Thymus (tissue), 11 donors: Measurements from ENCODE around the gene COL23A1. TPM values are rescaled to one million over a fixed set of nuclear protein-coding genes. Genes with fewer than 3 reads are reported as not detected.
A peak's percentile ranks its signal among the peaks of the same experiment; 100 is the strongest.

Experiments
- DNase-seq, 9 donors: peaks; one replicate each; pipeline ENCODE4 v3.0.0-alpha.2; 2013; ENCODE audit warnings: low spot score in 9 of 9, low read depth in 6 of 9, missing footprints in 1 of 9
- H3K27ac ChIP-seq, 2 donors: one replicate each; pipeline ENCODE4 v1.5.1; 2013; ENCODE audit warnings: control low read depth in 1 of 2, low read depth in 1 of 2, low read length in 1 of 2, mild to moderate bottlenecking in 1 of 2, moderate library complexity in 1 of 2
- H3K27me3 ChIP-seq, 2 donors: one replicate each; pipeline ENCODE4 v1.5.1; 2013; ENCODE audit warnings: low read length in 1 of 2; ENCODE audit not compliant: control insufficient read depth in 2 of 2, insufficient read depth in 1 of 2
- H3K36me3 ChIP-seq, 2 donors: one replicate each; pipeline ENCODE4 v1.5.1; 2013; ENCODE audit warnings: low read length in 1 of 2, mild to moderate bottlenecking in 1 of 2, moderate library complexity in 1 of 2; ENCODE audit not compliant: control insufficient read depth in 2 of 2, insufficient read depth in 2 of 2
- H3K4me1 ChIP-seq, 2 donors: one replicate each; pipeline ENCODE4 v1.5.1; 2013; ENCODE audit warnings: low read length in 2 of 2; ENCODE audit not compliant: control insufficient read depth in 2 of 2, insufficient read depth in 2 of 2
- H3K4me3 ChIP-seq, 2 donors: one replicate each; pipeline ENCODE4 v1.5.1; 2013; ENCODE audit warnings: low read length in 2 of 2, control low read depth in 1 of 2, mild to moderate bottlenecking in 1 of 2
- H3K9me3 ChIP-seq, 2 donors: one replicate each; pipeline ENCODE4 v1.5.1; 2013; ENCODE audit warnings: low read length in 1 of 2, mild to moderate bottlenecking in 1 of 2; ENCODE audit not compliant: control insufficient read depth in 2 of 2, insufficient read depth in 1 of 2
- WGBS: extraction: QIAGEN DNeasy Blood & Tissue Kit; methylation state at CpG from one replicate; pipeline ENCODE4 v1.1.7; 2013; 5-methylcytosine and 5-hydroxymethylcytosine counted together
- polyA plus RNA-seq: library from polyadenylated mRNA; stranded (reverse); fragments of 200-250 nt; gene quantifications from one replicate; pipeline ENCODE4 v1.2.3, GENCODE V29; 2013
- total RNA-seq: library from RNA; stranded (reverse); fragments of 120-200 nt; gene quantifications from one replicate; pipeline ENCODE4 v1.2.4, GENCODE V29; 2013
- donor health status: healthy.

COL23A1 gene
- total and polyA plus RNA-seq, 2 donors, result 1.5 to 2.6 TPM

GRCh38 chr5:178624631-178625546 lies 34.7 kb upstream of the COL23A1 start:
- H3K4me1 ChIP-seq, result peaks cover 15 to 18% of the 10 kb centered on the region in 2 donors
- peak overlapping the region; percentile 85 to 99 for H3K4me3 ChIP-seq
- H3K36me3 ChIP-seq, result peaks cover 6 to 31% of the 10 kb centered on the region in 2 donors
- WGBS, result 50% methylated on average over 15 of the region's 15 CpGs
- no peak for DNase-seq
- no peaks in the 10 kb centered on the region for H3K9me3 ChIP-seq
- H3K27me3 ChIP-seq, result peaks cover 0 to 2% of the 10 kb centered on the region in 2 donors
- H3K27ac ChIP-seq, result no peak overlapping the region

- no peaks in the 10 kb centered on the region for H3K9me3 ChIP-seq
- 96% methylated on average over 4 of the region's 4 CpGs for WGBS
- peaks cover 15 to 18% of the 10 kb centered on the region in 2 donors for H3K4me1 ChIP-seq
- no peak overlapping the region for H3K27ac ChIP-seq
- peaks cover 17 to 52% of the 10 kb centered on the region in 2 donors for H3K36me3 ChIP-seq
- peaks cover 0 to 2% of the 10 kb centered on the region in 2 donors for H3K27me3 ChIP-seq
- DNase-seq, result no peak
- H3K4me3 ChIP-seq, result no peak overlapping the region
These were observed 32.6 kb upstream of the COL23A1 start for GRCh38 chr5:178622679-178623247.

GRCh38 chr5:178619390-178619789 lies 29.2 kb upstream of the COL23A1 start:
- no peak for DNase-seq
- no peak overlapping the region for H3K27ac ChIP-seq
- WGBS, result 95% methylated on average over 1 of the region's 1 CpG
- no peaks in the 10 kb centered on the region for H3K9me3 ChIP-seq
- no peaks in the 10 kb centered on the region for H3K27me3 ChIP-seq
- peaks cover 30 to 80% of the 10 kb centered on the region in 2 donors for H3K36me3 ChIP-seq
- H3K4me1 ChIP-seq, result peaks cover under 1 to 5% of the 10 kb centered on the region in 2 donors
- H3K4me3 ChIP-seq, result no peak overlapping the region

- DNase-seq, result no peak
These were observed 22.1 kb upstream of the COL23A1 start for GRCh38 chr5:178612299-178612698.

GRCh38 chr5:178606269-178606668 lies 16.1 kb upstream of the COL23A1 start:
- H3K27ac ChIP-seq, result no peak overlapping the region

More at GRCh38 chr5:178612299-178612698, 22.1 kb upstream of the COL23A1 start:
- Histone ChIP-seq H3K36me3 (peaks cover 36 to 78% of the 10 kb centered on the region in 2 donors), H3K4me3 (no peak overlapping the region), H3K27me3 (no peaks in the 10 kb centered on the region), H3K27ac (no peak overlapping the region), H3K9me3 (no peaks in the 10 kb centered on the region), H3K4me1 (no peaks in the 10 kb centered on the region)
- WGBS, result 92% methylated on average over 7 of the region's 7 CpGs

GRCh38 chr5:178605788-178606187 lies 15.6 kb upstream of the COL23A1 start:
- Histone ChIP-seq H3K27me3 (no peaks in the 10 kb centered on the region), H3K27ac (no peak overlapping the region), H3K4me3 (no peak overlapping the region), H3K4me1 (no peaks in the 10 kb centered on the region), H3K36me3 (peaks cover 40 to 79% of the 10 kb centered on the region in 2 donors), H3K9me3 (no peaks in the 10 kb centered on the region)
- WGBS, result 97% methylated on average over 3 of the region's 3 CpGs
- no peak for DNase-seq

More at GRCh38 chr5:178606269-178606668, 16.1 kb upstream of the COL23A1 start:
- no peaks in the 10 kb centered on the region for H3K9me3 ChIP-seq
- no peaks in the 10 kb centered on the region for H3K27me3 ChIP-seq
- no peaks in the 10 kb centered on the region for H3K4me1 ChIP-seq
- WGBS, result 95% methylated on average over 3 of the region's 3 CpGs
- DNase-seq, result no peak
- peaks cover 41 to 80% of the 10 kb centered on the region in 2 donors for H3K36me3 ChIP-seq
- no peak overlapping the region for H3K4me3 ChIP-seq

GRCh38 chr5:178602752-178603151 lies 12.6 kb upstream of the COL23A1 start:
- H3K4me3 ChIP-seq, result no peak overlapping the region

GRCh38 chr5:178595750-178596149 lies 5.6 kb upstream of the COL23A1 start:
- no peak for DNase-seq
- H3K36me3 ChIP-seq, result peaks cover 0 to 10% of the 10 kb centered on the region in 2 donors
- peaks cover 0 to 3% of the 10 kb centered on the region in 2 donors for H3K4me1 ChIP-seq
- H3K4me3 ChIP-seq, result no peak overlapping the region
- 99% methylated on average over 2 of the region's 2 CpGs for WGBS
- H3K9me3 ChIP-seq, result peaks cover 1 to 4% of the 10 kb centered on the region in 2 donors
- no peak overlapping the region for H3K27ac ChIP-seq
- H3K27me3 ChIP-seq, result peaks cover 7 to 13% of the 10 kb centered on the region in 2 donors

More at GRCh38 chr5:178602752-178603151, 12.6 kb upstream of the COL23A1 start:
- no peaks in the 10 kb centered on the region for H3K27me3 ChIP-seq
- no peak for DNase-seq
- H3K4me1 ChIP-seq, result no peaks in the 10 kb centered on the region
- 96% methylated on average over 2 of the region's 2 CpGs for WGBS
- no peaks in the 10 kb centered on the region for H3K9me3 ChIP-seq
- peaks cover 31 to 67% of the 10 kb centered on the region in 2 donors for H3K36me3 ChIP-seq
- H3K27ac ChIP-seq, result no peak overlapping the region

GRCh38 chr5:178595150-178595549 lies 5.0 kb upstream of the COL23A1 start:
- H3K36me3 ChIP-seq, result peaks cover 0 to 5% of the 10 kb centered on the region in 2 donors
- no peak overlapping the region for H3K4me3 ChIP-seq

More at GRCh38 chr5:178595150-178595549, 5.0 kb upstream of the COL23A1 start:
- Histone ChIP-seq H3K9me3 (peaks cover 2 to 4% of the 10 kb centered on the region in 2 donors), H3K27ac (no peak overlapping the region), H3K4me1 (peaks cover 4 to 6% of the 10 kb centered on the region in 2 donors), H3K27me3 (peaks cover 12 to 19% of the 10 kb centered on the region in 2 donors)
- no peak for DNase-seq
